PC-9 (cell line): ENCODE measurements around the gene CHD1L.

Source experiments
- EZH2 ChIP-seq: fragments of 200-600 bp; sonication (generic); IDR thresholded peaks from 2 replicates; pipeline ENCODE4 v1.8.0; 2017; ENCODE audit warnings: antibody characterized with exemption, low read depth
- TF ChIP-seq, protein P1 (sequence below): fragments of 200-600 bp; sonication (generic); conservative IDR thresholded peaks from 2 replicates; pipeline ENCODE4 v1.6.1; 2017; ENCODE audit warnings: mixed run types, antibody characterized with exemption, mild to moderate bottlenecking, moderate library complexity

DNA sequence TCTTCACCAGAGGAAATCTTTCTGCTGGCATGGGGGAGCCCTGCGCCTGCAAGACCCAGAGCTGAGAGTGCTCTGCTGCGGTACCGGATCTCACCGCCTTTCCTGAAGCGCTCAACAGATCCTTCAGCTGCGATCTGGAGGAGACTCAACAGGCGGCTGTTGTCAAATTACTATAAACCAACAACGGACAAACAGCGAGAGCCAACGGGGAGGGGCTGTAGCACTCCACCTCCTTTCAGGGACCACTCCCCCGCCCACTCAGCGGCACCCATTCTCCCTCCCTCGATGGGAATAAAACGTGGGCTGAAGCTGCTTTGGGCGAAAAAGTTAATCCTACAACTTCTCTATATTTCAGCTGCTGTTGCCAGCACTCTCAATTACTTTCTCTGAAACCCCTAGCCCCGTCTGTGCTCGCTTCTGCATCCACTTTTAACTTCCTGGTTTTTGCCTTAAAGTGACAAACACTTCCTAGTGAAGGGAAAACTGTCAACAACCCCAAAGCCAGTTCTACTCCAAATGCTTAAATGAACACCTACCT is 17.2 kb upstream of the CHD1L start, which contains the start of gene FMO5:
- TF ChIP-seq, protein P1, sequence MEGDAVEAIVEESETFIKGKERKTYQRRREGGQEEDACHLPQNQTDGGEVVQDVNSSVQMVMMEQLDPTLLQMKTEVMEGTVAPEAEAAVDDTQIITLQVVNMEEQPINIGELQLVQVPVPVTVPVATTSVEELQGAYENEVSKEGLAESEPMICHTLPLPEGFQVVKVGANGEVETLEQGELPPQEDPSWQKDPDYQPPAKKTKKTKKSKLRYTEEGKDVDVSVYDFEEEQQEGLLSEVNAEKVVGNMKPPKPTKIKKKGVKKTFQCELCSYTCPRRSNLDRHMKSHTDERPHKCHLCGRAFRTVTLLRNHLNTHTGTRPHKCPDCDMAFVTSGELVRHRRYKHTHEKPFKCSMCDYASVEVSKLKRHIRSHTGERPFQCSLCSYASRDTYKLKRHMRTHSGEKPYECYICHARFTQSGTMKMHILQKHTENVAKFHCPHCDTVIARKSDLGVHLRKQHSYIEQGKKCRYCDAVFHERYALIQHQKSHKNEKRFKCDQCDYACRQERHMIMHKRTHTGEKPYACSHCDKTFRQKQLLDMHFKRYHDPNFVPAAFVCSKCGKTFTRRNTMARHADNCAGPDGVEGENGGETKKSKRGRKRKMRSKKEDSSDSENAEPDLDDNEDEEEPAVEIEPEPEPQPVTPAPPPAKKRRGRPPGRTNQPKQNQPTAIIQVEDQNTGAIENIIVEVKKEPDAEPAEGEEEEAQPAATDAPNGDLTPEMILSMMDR: no peak
- no peak for TF ChIP-seq EZH2
